Mucosa of descending colon (tissue), 3 donors: ENCODE results near the gene TMEM117. TPM values are rescaled to one million over a fixed set of nuclear protein-coding genes. Genes with fewer than 3 reads are reported as not detected.

ENCODE experiments used
- ATAC-seq: fragments of 200-7000 bp; cut with Tn5 transposase; one replicate; pipeline ENCODE4 v1.9.1; 2020; ENCODE audit warnings: mild to moderate bottlenecking, moderate library complexity
- DNase-seq, 3 donors: peaks; one replicate each; pipeline ENCODE4 v3.0.0-alpha.2; 2020
- H3K36me3 ChIP-seq: fragments of 200-600 bp; one replicate; pipeline ENCODE4 v1.8.0; 2021; ENCODE audit warnings: low read depth, mild to moderate bottlenecking
- H3K4me1 ChIP-seq: fragments of 200-600 bp; one replicate; pipeline ENCODE4 v1.8.0; 2021; ENCODE audit warnings: low read depth, mild to moderate bottlenecking
- H3K4me3 ChIP-seq: fragments of 200-600 bp; one replicate; pipeline ENCODE4 v1.8.0; 2021; ENCODE audit warnings: mild to moderate bottlenecking
- H3K9me3 ChIP-seq: fragments of 200-600 bp; one replicate; pipeline ENCODE4 v1.8.0; 2021; ENCODE audit warnings: mild to moderate bottlenecking
- intact Hi-C, 2 donors: fragments of 100-400 bp; cut with DNase I in 1 of 2; cut with micrococcal nuclease in 1 of 2; formaldehyde crosslinking; loops; one replicate each; pipeline versions ENCODE4 v1.11.0 to v1.11.1; 2022; cut with DNase I, micrococcal nuclease
- total RNA-seq, 3 donors: library from RNA; stranded (reverse); fragmentation: NEBNext Ultra II Directional in 2 of 3; extraction: Animal tissue kit (Norgen Biotek cat#: 25700) in 2 of 3; gene quantifications; one replicate each; pipeline versions ENCODE4 v1.2.1 to v1.2.4, GENCODE V29; 2021 to 2023
- TF ChIP-seq, protein P1 (sequence below): fragments of 200-600 bp; IDR thresholded peaks from one replicate; pipeline ENCODE4 v1.8.0; 2022; ENCODE audit warnings: antibody characterized with exemption, mild to moderate bottlenecking
- donor health status: DM: no; HTN: no; CAD: no; lungs with moderate emphysema.
- donor health status: DM: no; HTN: no; CAD: no.
- donor health status: DM: no; HTN: yes; CAD: no.

Gene TMEM117
- total RNA-seq, 3 donors from 2014 or later: 10.1 to 15.2 (median 12.3) TPM

DNA sequence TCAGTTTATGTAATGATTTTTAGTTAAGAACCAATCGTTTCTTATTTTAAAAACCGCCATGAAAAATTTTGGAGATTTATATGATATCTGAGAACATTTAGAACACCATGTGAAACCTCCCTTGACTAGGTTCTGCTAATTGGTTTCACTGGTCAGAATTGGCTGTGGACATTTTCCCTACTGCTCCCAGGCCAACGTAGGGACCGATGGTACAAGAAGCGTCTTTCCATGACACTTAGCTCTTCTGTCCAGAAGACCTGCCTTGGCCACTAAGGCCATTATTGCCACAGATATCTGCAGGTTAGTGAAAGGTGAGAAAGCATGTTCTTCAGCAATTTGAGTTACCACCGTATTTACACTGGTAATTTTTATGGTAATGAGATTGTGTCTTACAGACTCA is 424.0 kb downstream of the TMEM117 start:
- intact Hi-C loops: no loop called here
- no peaks in the 10 kb centered on the region for H3K9me3 ChIP-seq

DNA sequence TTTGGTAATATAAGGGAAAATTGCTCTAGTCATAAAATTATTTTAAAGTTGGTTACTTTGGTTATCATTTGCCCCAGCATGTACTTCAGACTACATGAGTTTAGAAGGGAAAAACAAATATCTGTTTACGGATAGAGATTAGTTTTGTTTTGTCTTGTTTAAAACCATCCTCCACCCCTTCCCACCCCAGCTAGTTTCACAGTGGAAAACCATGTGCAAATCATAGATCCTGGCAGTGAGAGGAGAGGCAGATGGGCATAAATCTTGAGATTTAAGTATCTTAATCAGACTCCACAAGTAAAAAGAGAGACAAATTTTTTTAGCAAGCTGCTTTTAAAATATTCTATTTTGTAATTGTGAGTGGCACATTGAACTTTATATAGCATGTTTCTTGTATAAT is 424.7 kb downstream of the TMEM117 start:
- Histone ChIP-seq H3K9me3 (no peaks in the 10 kb centered on the region), H3K36me3 (no peaks in the 10 kb centered on the region), H3K4me3 (no peak overlapping the region), H3K4me1 (no peaks in the 10 kb centered on the region)
- ATAC-seq: no peak
- DNase-seq: no peak
- TF ChIP-seq, protein P1, sequence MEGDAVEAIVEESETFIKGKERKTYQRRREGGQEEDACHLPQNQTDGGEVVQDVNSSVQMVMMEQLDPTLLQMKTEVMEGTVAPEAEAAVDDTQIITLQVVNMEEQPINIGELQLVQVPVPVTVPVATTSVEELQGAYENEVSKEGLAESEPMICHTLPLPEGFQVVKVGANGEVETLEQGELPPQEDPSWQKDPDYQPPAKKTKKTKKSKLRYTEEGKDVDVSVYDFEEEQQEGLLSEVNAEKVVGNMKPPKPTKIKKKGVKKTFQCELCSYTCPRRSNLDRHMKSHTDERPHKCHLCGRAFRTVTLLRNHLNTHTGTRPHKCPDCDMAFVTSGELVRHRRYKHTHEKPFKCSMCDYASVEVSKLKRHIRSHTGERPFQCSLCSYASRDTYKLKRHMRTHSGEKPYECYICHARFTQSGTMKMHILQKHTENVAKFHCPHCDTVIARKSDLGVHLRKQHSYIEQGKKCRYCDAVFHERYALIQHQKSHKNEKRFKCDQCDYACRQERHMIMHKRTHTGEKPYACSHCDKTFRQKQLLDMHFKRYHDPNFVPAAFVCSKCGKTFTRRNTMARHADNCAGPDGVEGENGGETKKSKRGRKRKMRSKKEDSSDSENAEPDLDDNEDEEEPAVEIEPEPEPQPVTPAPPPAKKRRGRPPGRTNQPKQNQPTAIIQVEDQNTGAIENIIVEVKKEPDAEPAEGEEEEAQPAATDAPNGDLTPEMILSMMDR: no peak
- intact Hi-C loops: no loop called here

More for the DNA sequence above, 424.0 kb downstream of the TMEM117 start:
- no peaks in the 10 kb centered on the region for H3K36me3 ChIP-seq
- no peak overlapping the region for H3K4me3 ChIP-seq
- TF ChIP-seq, protein P1: no peak
- no peak for DNase-seq
- ATAC-seq: no peak
- no peaks in the 10 kb centered on the region for H3K4me1 ChIP-seq

DNA sequence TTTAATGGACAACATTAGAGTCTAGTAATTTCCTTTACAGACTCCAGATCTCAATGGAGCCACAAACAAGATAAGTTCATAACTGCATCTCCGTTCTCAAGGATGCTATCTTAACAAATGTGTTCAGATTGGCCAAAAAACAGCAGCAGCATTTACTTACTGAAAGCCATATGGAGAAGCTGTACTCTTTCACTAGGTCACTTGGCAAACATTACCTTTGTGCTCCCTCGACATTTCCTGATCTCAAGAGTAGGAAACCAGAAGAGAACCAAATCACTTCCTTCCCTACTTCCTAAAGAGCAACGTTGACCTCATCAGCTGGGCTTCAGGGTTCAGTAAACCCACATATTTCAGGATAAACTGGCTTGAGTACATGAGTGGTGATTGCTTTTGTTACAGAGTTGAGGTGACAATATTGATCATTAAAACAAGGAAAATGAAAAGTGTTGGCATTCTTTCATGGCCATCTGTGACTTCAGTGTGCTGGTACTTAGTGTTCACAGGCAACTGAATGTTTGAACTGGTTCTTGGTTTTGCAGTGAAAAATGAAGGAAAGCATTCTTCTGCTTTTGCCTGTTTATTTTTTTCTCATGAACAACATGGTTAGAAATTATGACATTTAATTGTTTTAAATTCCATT is 449.6 kb downstream of the TMEM117 start:
- Histone ChIP-seq H3K36me3 (no peaks in the 10 kb centered on the region), H3K4me1 (no peaks in the 10 kb centered on the region), H3K9me3 (no peaks in the 10 kb centered on the region), H3K4me3 (no peak overlapping the region)
- ATAC-seq (no peak), DNase-seq (no peak)
- intact Hi-C loops: no loop called here
- TF ChIP-seq, protein P1: no peak

DNA sequence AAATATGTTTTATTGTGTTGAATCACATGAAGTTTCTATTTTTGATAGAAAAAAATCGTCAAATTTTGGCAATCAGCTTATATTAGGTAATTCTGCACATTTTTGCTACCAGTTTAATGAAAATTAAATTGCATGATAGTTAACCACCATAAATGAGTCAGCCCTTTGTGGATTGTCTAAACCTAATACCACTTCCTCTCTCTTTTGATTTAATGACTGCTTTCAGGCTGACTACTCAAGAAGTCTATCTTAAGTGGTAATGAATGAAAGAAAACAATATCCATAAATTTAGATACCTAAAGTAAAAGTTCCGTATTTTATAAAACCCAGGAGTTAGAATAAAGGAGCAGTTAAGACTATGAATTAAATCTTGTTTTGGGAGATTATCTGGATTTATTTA is 450.5 kb downstream of the TMEM117 start:
- no peaks in the 10 kb centered on the region for H3K36me3 ChIP-seq
- ATAC-seq (no peak), DNase-seq (no peak)
- H3K9me3 ChIP-seq: no peaks in the 10 kb centered on the region
- intact Hi-C loops: no loop called here
- TF ChIP-seq, protein P1: no peak
- H3K4me1 ChIP-seq: no peaks in the 10 kb centered on the region
- H3K4me3 ChIP-seq: no peak overlapping the region

DNA sequence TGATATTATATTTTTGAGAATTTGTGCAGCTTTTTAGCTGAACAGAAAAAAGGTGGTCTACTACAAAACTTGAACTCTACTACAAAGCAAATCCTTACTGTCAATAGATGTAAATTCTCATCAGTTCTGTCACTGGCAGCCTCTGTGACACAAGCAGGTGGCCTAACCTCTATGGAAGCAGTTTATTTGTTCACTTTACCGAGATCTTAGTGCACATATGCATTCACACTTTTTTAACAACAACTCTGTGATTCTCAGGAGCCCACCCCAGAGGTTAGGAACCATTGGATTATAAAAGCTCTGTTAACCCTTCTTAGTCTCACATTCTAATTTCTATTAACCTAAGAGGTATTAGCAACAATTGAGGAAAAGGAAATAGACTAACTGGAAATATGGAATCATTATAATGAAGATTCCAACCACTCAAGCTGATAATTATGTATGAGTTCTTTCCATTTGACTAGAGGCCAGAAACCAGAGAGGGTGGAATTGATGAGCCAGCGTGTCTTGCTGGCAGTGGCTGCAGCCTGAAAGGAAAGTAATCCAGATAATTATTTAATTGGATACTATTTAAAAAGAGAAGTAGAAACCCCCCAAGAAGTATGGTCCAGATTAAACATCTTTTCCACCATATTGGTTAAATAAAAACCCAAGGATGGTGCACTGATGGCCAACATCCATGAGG is 451.1 kb downstream of the TMEM117 start:
- Histone ChIP-seq H3K36me3 (no peaks in the 10 kb centered on the region), H3K4me3 (no peak overlapping the region), H3K4me1 (no peaks in the 10 kb centered on the region), H3K9me3 (no peaks in the 10 kb centered on the region)
- DNase-seq (no peak), ATAC-seq (no peak)
- TF ChIP-seq, protein P1: no peak
- intact Hi-C loops: no loop called here
